ENCODE data around the gene PDE4B.

DNA sequence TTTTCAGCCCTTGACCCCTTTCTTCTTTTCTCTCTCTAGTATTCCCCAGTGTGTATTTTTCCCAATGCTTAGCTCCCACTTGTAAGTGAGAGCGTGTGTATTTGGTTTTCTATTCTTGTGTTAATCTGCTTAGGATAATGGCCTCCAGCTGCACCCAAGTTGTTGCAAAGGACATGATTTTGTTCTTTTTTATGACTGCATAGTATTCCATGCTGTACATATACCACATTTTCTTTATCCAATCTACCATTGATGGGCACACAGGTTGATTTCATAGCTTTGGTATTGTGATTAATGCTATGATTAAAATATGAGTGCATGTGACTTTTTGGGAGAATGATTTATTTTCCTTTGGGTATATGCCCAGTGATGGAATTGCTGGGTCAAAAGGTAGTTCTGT is 104.8 kb downstream of the PDE4B start:
- TF ChIP-seq, protein P1, sequence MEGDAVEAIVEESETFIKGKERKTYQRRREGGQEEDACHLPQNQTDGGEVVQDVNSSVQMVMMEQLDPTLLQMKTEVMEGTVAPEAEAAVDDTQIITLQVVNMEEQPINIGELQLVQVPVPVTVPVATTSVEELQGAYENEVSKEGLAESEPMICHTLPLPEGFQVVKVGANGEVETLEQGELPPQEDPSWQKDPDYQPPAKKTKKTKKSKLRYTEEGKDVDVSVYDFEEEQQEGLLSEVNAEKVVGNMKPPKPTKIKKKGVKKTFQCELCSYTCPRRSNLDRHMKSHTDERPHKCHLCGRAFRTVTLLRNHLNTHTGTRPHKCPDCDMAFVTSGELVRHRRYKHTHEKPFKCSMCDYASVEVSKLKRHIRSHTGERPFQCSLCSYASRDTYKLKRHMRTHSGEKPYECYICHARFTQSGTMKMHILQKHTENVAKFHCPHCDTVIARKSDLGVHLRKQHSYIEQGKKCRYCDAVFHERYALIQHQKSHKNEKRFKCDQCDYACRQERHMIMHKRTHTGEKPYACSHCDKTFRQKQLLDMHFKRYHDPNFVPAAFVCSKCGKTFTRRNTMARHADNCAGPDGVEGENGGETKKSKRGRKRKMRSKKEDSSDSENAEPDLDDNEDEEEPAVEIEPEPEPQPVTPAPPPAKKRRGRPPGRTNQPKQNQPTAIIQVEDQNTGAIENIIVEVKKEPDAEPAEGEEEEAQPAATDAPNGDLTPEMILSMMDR (IDR thresholded peaks at IDR 0.05; ENCODE audit: poor library complexity, severe bottlenecking), result no peak
- TF ChIP-seq EP300 (conservative IDR thresholded peaks at IDR 0.05; ENCODE audit: poor library complexity, severe bottlenecking) (no peak), EZH2 (IDR thresholded peaks at IDR 0.05; ENCODE audit: borderline replicate concordance, insufficient read depth, low read length, poor library complexity, severe bottlenecking) (no peak), MXI1 (conservative IDR thresholded peaks at IDR 0.05; ENCODE audit: poor library complexity, severe bottlenecking) (no peak)

Data from neural cell (in vitro differentiated cells).